SJSA1 (cell line): ENCODE measurements around the gene CNDP1. TPM values are rescaled to one million over a fixed set of nuclear protein-coding genes. Genes with fewer than 3 reads are reported as not detected.

Source experiments
- DNase-seq, 2 experiments: peaks; one replicate each; pipeline ENCODE4 v3.0.0-alpha.2; 2015 to 2020; ENCODE audit warnings: low spot score in 2 of 2, low read depth in 1 of 2
- H3K27ac ChIP-seq: fragments of 250-450 bp; sonication (Bioruptor Pico); 2 replicates; pipeline ENCODE4 v1.5.1; 2020; ENCODE audit warnings: mild to moderate bottlenecking, moderate library complexity
- H3K27me3 ChIP-seq: fragments of 250-450 bp; sonication (Bioruptor Pico); replicated peaks from 2 replicates; pipeline ENCODE4 v1.5.1; 2020; ENCODE audit warnings: mild to moderate bottlenecking, moderate library complexity
- H3K36me3 ChIP-seq: fragments of 250-450 bp; sonication (Bioruptor Pico); 2 replicates; pipeline ENCODE4 v1.5.1; 2020; ENCODE audit warnings: mild to moderate bottlenecking
- H3K4me1 ChIP-seq: fragments of 250-450 bp; sonication (Bioruptor Pico); replicated peaks from 2 replicates; pipeline ENCODE4 v1.6.1; 2021; ENCODE audit warnings: mild to moderate bottlenecking
- H3K4me3 ChIP-seq: fragments of 250-450 bp; sonication (Bioruptor Pico); 2 replicates; pipeline ENCODE4 v1.5.1; 2020; ENCODE audit warnings: mild to moderate bottlenecking
- H3K9me3 ChIP-seq: fragments of 250-450 bp; sonication (Bioruptor Pico); replicated peaks from 2 replicates; pipeline ENCODE4 v1.5.1; 2020; ENCODE audit warnings: mild to moderate bottlenecking
- total RNA-seq: library from RNA; depleted of rRNA; stranded (reverse); fragments of >200 nt; shearing (Covaris generic); gene quantifications from 2 replicates; pipeline ENCODE4 v1.2.3, GENCODE V29; 2014

The CNDP1 gene
- total RNA-seq, 1 experiment from 2014 or later = not detected

- Histone ChIP-seq H3K4me1 (peaks cover 13% of the 10 kb centered on the region), H3K9me3 (no peaks in the 10 kb centered on the region), H3K27ac (no peak overlapping the region), H3K4me3 (no peak overlapping the region), H3K27me3 (no peaks in the 10 kb centered on the region), H3K36me3 (no peaks in the 10 kb centered on the region)
- DNase-seq = no peak
Measured at GRCh38 chr18:74579496-74580065, 45.3 kb downstream of the CNDP1 start.

- no peak overlapping the region for H3K27ac ChIP-seq
- no peaks in the 10 kb centered on the region for H3K9me3 ChIP-seq
Measured at GRCh38 chr18:74582642-74583041, 48.3 kb downstream of the CNDP1 start.

GRCh38 chr18:74587441-74587840 is 53.1 kb downstream of the CNDP1 start:
- DNase-seq = no peak

More at GRCh38 chr18:74582642-74583041, 48.3 kb downstream of the CNDP1 start:
- no peaks in the 10 kb centered on the region; the same call in 1 of the 2 replicates for H3K27me3 ChIP-seq
- H3K4me3 ChIP-seq = no peak overlapping the region
- peaks cover 10% of the 10 kb centered on the region for H3K4me1 ChIP-seq
- DNase-seq = no peak
- H3K36me3 ChIP-seq = no peaks in the 10 kb centered on the region

GRCh38 chr18:74589021-74589420 is 54.7 kb downstream of the CNDP1 start:
- no peak overlapping the region for H3K4me3 ChIP-seq
- DNase-seq = no peak

More at GRCh38 chr18:74587441-74587840, 53.1 kb downstream of the CNDP1 start:
- Histone ChIP-seq H3K4me3 (no peak overlapping the region), H3K9me3 (no peaks in the 10 kb centered on the region), H3K36me3 (0 out of 2 replicates have a peak, but pooled peaks cover 2% of the 10 kb centered on the region), H3K4me1 (no peaks in the 10 kb centered on the region), H3K27ac (no peak overlapping the region), H3K27me3 (peaks cover 3% of the 10 kb centered on the region; the same call in 1 of the 2 replicates)

GRCh38 chr18:74589811-74590210 is 55.5 kb downstream of the CNDP1 start:
- no peaks in the 10 kb centered on the region for H3K9me3 ChIP-seq
- no peak overlapping the region for H3K27ac ChIP-seq
- no peak for DNase-seq
- H3K27me3 ChIP-seq = peaks cover 3% of the 10 kb centered on the region; the same call in 1 of the 2 replicates
- H3K4me1 ChIP-seq = no peaks in the 10 kb centered on the region
- H3K36me3 ChIP-seq = peaks cover 17% of the 10 kb centered on the region
- H3K4me3 ChIP-seq = no peak overlapping the region

More at GRCh38 chr18:74589021-74589420, 54.7 kb downstream of the CNDP1 start:
- peaks cover 14% of the 10 kb centered on the region for H3K36me3 ChIP-seq
- H3K4me1 ChIP-seq = no peaks in the 10 kb centered on the region
- no peak overlapping the region for H3K27ac ChIP-seq
- peaks cover 3% of the 10 kb centered on the region; the same call in 1 of the 2 replicates for H3K27me3 ChIP-seq
- no peaks in the 10 kb centered on the region for H3K9me3 ChIP-seq

GRCh38 chr18:74590671-74591070 is 56.4 kb downstream of the CNDP1 start:
- Histone ChIP-seq H3K36me3 (peaks cover 23% of the 10 kb centered on the region), H3K27me3 (peaks cover 3% of the 10 kb centered on the region; the same call in 1 of the 2 replicates), H3K9me3 (no peaks in the 10 kb centered on the region), H3K4me3 (no peak overlapping the region), H3K4me1 (peaks cover 6% of the 10 kb centered on the region), H3K27ac (no peak overlapping the region)
- no peak for DNase-seq

- Histone ChIP-seq H3K9me3 (no peaks in the 10 kb centered on the region), H3K27ac (no peak overlapping the region), H3K36me3 (peaks cover 40% of the 10 kb centered on the region), H3K4me1 (peaks cover 25% of the 10 kb centered on the region), H3K27me3 (no peaks in the 10 kb centered on the region), H3K4me3 (no peak overlapping the region)
- no peak for DNase-seq
Measured at GRCh38 chr18:74595431-74595830, 61.1 kb downstream of the CNDP1 start.

- Histone ChIP-seq H3K27me3 (no peaks in the 10 kb centered on the region), H3K27ac (peak overlapping the region; percentile 95), H3K4me3 (peak overlapping the region; percentile 89), H3K9me3 (no peaks in the 10 kb centered on the region), H3K36me3 (peaks cover 40% of the 10 kb centered on the region), H3K4me1 (peaks cover 25% of the 10 kb centered on the region)
- DNase-seq = peak; percentile 77 to 96
Measured at GRCh38 chr18:74597034-74597661, 62.8 kb downstream of the CNDP1 start.

- Histone ChIP-seq H3K27me3 (no peaks in the 10 kb centered on the region), H3K9me3 (no peaks in the 10 kb centered on the region), H3K4me3 (peak within 1 kb of the TSS; percentile 89), H3K36me3 (peaks cover 36% of the 10 kb centered on the region), H3K4me1 (peaks cover 29% of the 10 kb centered on the region), H3K27ac (peak within 1 kb of the TSS; percentile 95)
- peak; percentile 62 to 92 for DNase-seq
Measured at GRCh38 chr18:74597662-74598349, 63.5 kb downstream of the CNDP1 start, which contains the start of gene ZNF407. Gene ZNF407 (plus strand): TSS chr18:74597870. CDS start chr18:74631020, 33,150 bp downstream.

GRCh38 chr18:74598350-74599001 is 64.2 kb downstream of the CNDP1 start:
- Histone ChIP-seq H3K27me3 (no peaks in the 10 kb centered on the region), H3K4me3 (peak overlapping the region; percentile 89), H3K4me1 (peaks cover 35% of the 10 kb centered on the region), H3K9me3 (no peaks in the 10 kb centered on the region), H3K27ac (peak overlapping the region; percentile 95), H3K36me3 (peaks cover 31% of the 10 kb centered on the region)
- DNase-seq = peak in 1 of 2 experiments; percentile 60

GRCh38 chr18:74604361-74604760 is 70.1 kb downstream of the CNDP1 start:
- Histone ChIP-seq H3K4me1 (peaks cover 30% of the 10 kb centered on the region), H3K27ac (0 out of 2 replicates have a peak overlapping the region, but pooled peaks have one; percentile 46), H3K27me3 (no peaks in the 10 kb centered on the region), H3K4me3 (no peak overlapping the region), H3K36me3 (no peaks in the 10 kb centered on the region), H3K9me3 (no peaks in the 10 kb centered on the region)
- DNase-seq = peak; percentile 66 to 81

- Histone ChIP-seq H3K36me3 (no peaks in the 10 kb centered on the region), H3K4me1 (peaks cover 30% of the 10 kb centered on the region), H3K4me3 (0 out of 2 replicates have a peak overlapping the region, but pooled peaks have one; percentile 1), H3K9me3 (no peaks in the 10 kb centered on the region), H3K27ac (peak overlapping the region; percentile 46), H3K27me3 (no peaks in the 10 kb centered on the region)
- peak; percentile 52 to 83 for DNase-seq
Measured at GRCh38 chr18:74604774-74605173, 70.5 kb downstream of the CNDP1 start.

GRCh38 chr18:74608681-74609080 is 74.4 kb downstream of the CNDP1 start:
- Histone ChIP-seq H3K27me3 (no peaks in the 10 kb centered on the region), H3K27ac (no peak overlapping the region), H3K9me3 (no peaks in the 10 kb centered on the region), H3K4me3 (no peak overlapping the region), H3K4me1 (peaks cover 26% of the 10 kb centered on the region), H3K36me3 (no peaks in the 10 kb centered on the region)
- no peak for DNase-seq
